ENCODE measurements around the gene FAM228B.

Gene FAM228B

GRCh38 chr2:24206242-24206641, 83.0 kb downstream of the FAM228B start:
- DNase-seq: no peak

GRCh38 chr2:24206714-24207113, 83.4 kb downstream of the FAM228B start:
- no peak for DNase-seq

GRCh38 chr2:24207359-24207758, 84.1 kb downstream of the FAM228B start:
- DNase-seq: no peak

GRCh38 chr2:24208490-24208889, 85.2 kb downstream of the FAM228B start:
- no peak for DNase-seq

- DNase-seq: no peak
Measured at GRCh38 chr2:24209389-24210105, 86.3 kb downstream of the FAM228B start.

GRCh38 chr2:24210106-24210455, 86.8 kb downstream of the FAM228B start:
- no peak for DNase-seq

GRCh38 chr2:24210723-24211122, 87.5 kb downstream of the FAM228B start:
- DNase-seq: no peak

- DNase-seq: no peak
Measured at GRCh38 chr2:24211408-24211807, 88.1 kb downstream of the FAM228B start.

- DNase-seq: no peak
Measured at GRCh38 chr2:24214880-24215279, 91.6 kb downstream of the FAM228B start.

Data from NCI-H1105 (cell line).